Embryonic facial prominence (tissue), 1 donor: ENCODE measurements around the gene CPB1.
A peak's percentile ranks its signal among the peaks of the same experiment; 100 is the strongest.

Experiments
- DNase-seq: peaks from one replicate; pipeline ENCODE4 v3.0.0-alpha.2; 2016; ENCODE audit errors: extremely low spot score

Gene CPB1

DNA sequence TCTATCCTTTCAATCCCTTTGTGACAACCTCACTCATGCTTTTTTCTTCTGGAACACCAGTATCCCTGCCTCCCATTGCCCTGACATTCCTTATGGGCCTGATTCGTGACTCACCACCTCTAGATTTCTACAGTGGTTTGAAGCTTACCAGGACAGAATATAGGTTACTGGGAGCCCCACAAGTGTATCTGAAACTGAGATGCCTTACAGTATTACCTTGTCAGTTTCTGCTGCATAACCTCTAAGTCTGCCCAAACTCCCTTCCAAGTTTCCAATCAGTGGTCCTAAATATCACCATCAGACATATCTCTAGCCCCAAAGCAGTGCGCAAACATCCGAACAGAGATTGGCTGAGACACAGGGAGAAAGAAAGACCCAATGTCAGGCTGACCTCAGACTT lies 5.6 kb downstream of the CPB1 start:
- DNase-seq: no peak

DNA sequence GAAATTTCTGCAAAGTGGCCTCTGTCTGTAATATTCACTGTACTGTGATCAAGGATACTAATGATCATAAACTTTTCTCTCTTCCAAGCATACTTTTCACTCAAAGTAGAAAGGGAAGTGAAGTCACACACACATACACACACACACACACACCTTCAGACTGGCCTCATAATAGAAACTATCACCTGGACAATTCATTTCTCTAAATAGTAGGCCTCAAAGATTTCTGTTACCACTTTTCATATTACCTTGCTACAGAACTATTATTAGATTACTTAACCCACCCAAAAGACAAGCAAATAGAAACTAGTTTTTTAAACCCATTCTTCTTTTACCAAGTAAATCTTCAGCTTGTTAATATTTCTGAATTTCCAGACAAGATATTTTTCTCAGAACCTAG lies 12.2 kb downstream of the CPB1 start:
- DNase-seq: no peak

DNA sequence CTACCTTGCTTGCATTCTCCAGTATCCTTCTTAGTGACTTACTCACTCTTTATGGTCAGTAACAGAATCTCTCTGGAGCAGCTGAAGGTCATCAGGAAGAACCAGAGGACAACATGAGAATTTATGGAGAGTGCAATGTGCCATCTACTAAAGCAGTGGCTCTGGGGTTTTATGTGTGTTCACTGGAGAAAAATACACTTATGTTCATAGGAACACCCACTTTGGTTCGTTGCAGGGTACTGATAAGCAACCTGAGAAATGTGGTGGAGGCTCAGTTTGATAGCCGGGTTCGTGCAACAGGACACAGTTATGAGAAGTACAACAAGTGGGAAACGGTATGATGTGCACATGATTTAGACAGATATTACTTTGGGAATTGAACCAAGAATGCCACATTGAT lies 12.8 kb downstream of the CPB1 start:
- no peak for DNase-seq

DNA sequence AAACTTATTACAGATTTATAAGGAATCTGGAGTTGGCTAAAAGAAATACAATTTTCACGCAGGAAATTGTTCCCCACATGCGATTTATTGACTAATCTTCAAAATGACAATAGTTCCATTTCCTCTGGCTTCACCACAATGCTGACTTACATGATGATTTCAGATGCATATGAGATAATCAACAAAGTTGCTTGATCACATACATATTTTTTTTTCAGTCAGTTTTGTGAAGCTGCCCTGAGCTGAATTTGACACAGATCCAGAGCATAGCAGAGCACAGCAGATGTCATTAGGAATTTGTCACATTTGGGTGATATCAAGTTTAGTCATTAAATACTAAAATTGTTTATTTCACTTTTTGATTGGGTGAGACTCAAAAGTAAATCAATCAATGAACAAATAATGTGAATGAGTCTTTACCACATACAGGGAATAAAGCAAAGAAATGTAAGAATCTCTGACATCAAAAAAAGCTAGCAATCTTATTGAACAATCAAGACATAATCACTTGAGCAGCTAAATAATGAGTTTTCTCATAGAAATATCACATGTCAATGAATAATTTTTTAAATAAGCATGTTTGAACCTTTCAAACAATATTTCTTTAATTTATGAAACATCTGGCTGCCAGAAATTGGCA lies 18.3 kb downstream of the CPB1 start:
- DNase-seq: no peak

DNA sequence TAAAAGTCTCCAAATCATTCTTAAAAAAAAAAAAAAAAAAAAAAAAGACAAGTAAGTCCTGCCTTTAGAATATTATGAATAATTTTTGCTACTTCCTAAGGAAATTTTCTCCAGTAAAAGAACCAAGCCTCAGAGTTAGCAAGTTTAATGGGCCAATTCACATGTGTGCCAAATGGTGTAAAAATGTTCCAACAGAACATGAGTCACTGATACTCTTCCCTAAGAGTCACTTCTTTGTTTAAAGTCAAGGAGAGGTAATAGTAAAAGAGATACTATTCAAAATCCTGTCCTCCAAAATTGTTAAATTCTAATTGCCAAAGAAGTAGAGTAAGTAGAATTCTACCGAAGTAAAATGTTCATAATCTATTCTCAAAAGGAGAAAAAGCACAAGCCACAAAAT lies 19.7 kb downstream of the CPB1 start:
- DNase-seq: no peak

DNA sequence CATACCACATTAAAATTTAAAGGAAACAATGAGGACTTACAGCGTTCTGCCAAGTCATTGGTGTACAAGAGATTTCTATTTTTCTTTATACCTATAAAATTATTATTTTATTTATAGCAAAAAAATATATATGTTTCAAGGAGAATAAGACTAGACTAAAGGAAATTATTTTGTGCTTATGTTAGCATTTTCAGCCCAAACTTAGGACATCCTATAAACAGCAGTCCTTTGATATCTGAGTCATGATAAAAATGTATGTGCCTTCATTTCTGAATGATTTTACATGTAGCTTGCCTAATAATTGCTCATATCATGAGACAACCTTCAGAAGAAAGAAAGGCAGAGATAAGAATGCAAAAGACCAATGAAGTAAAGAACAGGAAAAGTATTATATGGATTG lies 20.8 kb downstream of the CPB1 start:
- no peak for DNase-seq

DNA sequence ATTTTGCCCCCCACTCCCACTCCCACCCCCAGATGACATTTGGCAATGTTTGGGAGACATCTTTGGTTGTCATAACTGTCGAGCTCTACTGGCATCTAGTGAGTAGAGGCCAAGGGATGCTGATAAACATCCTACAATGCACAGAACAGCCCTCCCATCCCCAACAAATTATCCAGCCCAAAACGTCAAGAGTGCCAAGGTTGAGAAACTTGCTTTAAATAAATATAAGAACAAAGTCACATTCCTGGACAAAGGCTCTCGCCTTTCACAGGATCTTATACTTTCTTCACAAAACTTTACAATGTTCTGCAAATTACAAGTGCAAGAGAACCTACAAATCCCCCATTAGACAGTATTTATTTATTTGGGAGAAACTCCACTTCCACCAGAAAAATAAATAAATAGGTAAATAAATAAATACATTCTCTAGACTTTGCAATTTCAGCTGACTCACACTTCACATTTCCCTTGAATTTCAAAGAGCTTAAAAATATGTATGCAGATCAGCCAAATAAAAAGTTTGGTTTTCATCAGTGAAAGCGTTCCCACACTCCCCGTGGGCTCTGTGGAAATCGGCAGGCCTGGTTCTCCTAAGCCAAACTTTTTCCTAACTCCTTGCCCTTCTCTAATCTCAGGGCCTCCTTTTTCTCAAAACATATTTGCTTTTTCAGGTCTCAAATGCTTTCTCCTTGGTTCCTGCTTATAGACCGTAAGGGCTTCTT lies 24.8 kb downstream of the CPB1 start:
- no peak for DNase-seq

DNA sequence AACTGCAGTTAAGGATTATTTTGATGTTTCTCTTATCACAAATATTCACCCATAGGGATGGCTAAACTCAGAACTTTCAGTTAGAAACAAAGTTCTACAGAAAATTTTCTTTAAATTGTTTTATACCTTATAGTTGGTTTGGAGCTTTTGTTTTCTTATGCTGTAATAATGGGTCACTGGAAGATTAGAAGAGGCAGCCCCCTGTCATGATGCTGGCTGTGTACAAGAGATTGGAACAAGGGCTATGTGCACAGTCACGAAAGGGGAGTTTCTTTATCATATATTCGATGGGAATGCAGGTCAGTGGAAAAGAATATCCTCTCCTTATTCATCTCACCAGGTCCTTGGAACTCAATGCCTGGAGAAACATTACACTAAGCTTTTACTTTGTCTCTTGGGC lies 25.5 kb downstream of the CPB1 start:
- DNase-seq: no peak

DNA sequence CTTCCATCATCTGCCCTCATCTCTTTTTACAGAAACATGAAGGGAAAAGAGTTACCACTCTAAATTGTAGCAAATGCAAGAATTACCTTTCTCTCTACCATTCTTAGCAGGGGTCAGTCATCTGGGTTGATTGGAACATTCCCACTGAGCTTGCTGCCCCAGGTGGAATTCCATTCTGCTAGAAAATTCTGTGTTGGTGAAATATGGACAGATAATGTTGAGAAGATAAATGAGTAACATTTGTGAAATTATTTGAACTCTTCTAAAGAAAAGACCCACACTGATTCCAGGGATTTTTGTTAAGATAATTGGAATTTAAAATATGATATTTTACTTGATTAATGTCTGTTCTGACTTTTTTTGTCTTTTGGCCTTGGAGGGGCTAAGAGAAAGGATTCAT lies 26.4 kb downstream of the CPB1 start:
- no peak for DNase-seq

DNA sequence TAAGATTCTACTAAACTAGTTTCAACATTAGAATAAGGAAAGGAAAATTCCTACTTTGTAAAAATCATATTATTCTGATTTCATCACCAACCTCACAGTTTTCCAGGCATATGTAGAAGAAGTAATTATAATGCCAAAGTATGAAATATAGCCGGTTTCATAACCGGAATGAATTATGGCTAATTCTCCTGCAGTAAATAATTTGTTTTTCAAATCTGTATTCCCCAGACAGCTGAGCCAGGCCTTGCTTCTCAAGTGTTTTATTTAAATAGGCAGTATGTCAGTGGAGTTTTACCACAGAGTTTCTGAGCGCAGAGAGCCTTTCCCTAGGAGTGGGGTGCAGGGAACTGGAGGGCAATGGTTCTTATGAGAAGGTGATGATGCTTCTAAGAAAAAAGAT lies 28.8 kb downstream of the CPB1 start:
- no peak for DNase-seq

DNA sequence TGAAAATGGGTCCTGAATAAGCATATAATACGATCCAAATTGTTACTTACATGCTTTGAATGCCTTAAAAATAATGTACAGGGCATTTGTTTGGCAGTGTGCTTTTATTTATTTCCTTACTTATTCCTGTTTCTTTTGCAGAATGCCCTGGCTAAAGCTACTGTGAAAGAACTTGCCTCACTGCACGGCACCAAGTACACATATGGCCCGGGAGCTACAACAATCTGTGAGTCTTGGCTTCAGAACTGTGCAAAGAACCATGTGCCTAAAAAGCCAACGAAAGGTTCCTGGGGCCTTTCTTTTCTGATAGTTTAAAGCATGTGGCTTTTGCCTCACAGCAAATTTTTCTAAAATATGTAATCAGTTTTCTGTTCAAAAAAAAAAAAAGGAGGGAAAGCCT lies 29.7 kb downstream of the CPB1 start:
- DNase-seq: no peak

DNA sequence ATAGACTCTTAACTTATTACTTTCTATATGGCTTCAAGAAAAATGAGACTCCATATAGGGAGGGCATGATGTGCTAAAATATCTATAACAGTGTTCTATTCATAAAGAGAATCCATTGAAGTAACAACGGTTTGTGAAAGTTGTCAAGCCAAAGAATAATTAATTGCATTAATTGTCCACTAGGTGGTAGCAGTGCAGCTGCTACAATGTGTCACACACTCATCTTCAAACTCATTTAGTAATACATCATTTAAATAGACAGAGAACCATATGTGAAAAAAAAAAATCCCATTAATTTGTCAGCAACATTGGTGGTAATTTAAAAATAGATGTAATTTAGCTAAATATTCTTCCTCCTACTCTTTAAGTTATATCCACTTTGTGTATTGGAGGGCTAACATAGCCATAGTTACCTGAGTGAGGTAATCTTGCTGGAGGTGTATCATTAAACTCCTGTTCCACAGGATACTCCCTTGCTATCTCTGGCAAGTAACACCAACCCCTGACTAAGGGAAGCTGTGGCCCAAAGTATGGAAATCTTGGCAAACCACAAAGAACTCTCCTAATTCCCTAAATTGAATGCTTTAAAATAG lies 33.8 kb downstream of the CPB1 start:
- DNase-seq: no peak

DNA sequence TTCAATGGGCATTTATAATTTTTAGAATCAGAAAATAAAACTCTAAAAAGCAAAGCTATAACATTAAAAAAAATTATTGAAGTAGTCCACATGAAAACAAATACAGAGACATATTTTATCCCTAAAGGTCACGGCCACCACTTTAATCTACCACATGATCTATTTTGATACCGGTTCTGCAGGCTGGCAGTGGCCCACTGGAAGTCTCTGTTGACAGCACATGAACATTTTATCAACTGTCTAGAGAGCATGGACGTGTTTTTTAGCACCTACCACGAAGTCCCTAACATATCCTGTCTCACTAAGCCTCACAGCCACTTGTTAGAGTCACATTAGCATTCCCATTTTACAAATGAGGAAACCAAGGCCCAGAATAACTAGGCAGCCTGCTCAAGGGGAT lies 35.7 kb downstream of the CPB1 start:
- no peak for DNase-seq

DNA sequence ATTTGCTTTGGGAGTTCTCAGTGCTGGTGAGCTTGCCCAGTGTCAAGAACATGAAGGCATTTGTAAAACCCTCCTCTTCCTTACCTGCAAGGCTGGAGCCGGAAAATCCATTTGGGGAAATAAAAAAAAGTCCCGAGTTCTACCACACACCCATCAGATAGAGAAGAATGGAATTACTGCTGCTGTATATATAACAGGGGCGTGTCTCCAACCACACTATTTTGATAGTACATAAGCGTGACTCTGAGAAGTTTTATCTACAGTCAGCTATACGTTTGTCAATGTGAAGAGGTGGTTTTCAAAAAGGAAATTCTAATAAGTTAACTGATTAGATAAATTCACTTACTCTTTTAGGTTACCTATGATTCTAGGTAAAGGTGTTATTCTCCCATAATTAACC lies 36.2 kb downstream of the CPB1 start:
- DNase-seq: no peak

DNA sequence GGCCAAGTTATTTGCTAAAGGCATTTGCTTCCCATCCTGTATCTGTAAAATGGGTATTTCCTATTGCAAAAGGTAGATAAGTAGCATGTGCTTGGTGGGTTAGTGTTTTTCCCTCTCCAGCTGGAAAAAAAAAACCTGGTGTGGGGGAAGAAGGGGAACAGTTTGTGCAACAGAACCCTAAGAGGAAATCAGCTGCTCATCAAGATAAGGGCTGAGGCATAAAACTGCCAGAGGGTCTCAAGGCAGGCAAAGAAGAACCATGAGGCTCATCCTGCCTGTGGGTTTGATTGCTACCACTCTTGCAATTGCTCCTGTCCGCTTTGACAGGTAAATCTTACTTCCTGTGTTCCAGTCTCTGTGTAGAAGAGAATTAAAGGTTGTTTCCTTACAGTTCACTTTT lies 37.4 kb downstream of the CPB1 start, which contains the start of gene CPA3:
Gene CPA3 (plus strand): TSS at position 248 of the 400 bp plus-strand sequence. CDS start 12 bp downstream, at position 260.
- no peak for DNase-seq

DNA sequence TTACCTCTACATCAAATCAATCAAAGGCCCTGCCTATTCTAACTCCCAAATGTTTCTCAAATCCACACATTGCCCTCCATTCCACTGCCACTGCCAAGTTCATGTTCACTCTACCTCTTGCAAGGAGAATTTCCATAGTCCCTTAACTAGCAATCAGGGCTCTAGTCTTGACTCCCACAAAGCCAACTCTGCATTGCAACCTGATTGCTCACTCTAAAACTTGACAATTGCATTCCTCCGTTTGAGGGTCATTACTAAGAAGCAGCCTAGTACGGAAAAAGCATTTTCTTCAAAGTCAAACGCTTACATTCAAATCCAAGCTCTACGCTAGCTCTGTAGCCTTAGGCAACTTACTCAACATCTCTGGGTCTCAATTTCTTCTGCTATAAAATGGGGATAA lies 38.6 kb downstream of the CPB1 start:
- DNase-seq: peak; percentile 8

DNA sequence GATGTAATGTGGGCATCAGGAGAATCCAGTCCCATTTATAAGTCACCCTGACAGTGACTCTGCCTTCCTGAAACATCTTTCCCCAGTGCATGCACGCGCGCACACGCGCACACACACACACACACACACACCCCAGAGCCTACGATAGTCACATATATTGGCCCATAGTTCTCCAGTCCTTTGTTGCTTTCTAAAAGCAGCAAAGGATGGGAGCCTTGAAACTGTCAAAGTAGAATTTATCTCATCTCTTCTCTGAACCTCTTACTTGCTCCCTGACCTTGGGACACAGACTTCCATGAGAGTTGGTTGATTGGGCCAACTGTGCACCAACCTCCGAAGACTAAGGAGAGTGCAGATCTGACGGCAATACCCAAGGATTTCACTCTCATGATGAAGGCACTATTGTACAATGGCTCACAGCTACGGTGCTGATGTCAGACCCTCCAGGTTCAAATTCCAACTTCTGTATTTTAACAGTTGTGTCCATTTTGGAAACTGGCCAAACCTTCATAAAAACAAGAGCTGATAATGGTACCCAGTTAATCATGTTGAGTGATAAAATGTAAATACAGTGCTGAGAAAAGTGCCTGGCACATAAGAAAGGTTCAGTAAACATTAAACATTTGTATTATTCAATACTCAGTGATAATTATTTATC lies 45.8 kb downstream of the CPB1 start:
- no peak for DNase-seq

DNA sequence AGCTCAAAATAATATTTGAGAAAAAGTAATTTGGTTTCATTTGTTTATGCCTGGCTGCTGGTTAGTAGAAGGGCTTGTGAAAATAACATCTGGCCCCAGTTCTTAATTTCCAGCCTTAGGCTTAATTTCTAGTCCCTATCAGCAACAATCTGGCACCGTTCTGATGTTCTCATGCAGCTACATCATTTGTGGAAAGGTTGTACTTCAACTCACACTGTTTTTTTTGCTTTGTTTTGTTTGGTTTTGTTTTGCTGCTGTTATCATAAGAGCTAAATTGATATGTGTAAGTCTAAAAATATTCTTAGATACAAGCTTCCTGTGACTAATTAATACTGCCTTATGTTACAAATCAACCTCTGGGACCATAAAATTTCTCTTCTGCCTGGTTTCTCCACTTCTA lies 46.4 kb downstream of the CPB1 start:
- no peak for DNase-seq

DNA sequence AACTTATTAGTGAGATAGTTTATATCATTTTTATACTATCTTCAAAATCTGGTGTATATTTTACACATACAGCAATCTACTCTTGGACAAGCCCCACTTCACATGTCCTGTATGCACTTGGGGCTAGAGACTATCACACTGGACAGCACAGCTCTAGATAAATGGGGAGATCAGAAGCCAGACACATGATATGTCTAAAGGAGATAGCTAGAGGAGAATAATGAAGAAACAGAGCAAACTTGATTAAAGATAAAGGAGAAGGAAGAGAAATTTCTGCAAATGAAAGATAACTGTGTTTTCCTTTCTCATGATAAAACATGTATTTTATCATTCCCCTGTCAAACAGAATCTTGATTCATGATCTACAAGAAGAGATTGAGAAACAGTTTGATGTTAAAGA lies 50.5 kb downstream of the CPB1 start:
- no peak for DNase-seq

DNA sequence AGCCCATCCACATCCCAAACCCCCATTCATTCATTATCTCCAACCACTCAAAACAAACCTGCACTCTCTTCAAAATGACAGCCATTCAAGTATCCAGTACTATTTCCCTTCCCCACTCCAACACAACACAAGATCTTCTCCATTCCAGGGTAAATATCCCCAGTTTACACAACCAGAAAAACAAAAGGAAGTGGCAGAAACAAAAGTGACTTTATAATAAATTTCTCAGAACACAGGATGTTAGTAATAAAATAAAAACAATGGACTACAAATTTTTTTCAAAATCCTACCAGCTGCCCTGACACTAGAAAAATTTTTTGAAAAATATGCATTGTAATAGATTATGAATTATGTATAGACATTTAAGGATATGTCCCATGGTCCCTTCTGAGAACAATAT lies 51.6 kb downstream of the CPB1 start:
- no peak for DNase-seq

DNA sequence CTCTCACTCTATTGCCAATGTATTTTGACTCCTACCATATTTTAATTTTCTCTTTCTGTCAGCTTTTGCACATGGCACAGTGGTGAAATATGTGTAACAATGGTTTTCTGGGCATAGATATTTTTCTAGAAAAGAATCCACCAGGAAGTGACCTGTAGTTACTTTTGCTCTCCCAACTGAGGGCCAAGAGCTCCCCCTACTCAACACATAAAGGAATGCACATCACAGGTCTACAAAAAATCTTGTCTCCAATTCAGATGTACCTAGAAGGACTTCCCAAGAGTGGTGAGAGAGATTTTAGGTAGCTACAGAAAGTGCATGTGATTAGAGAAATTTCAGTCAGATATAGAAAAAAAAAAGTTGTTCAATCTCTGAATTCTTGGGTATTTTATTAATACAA lies 53.1 kb downstream of the CPB1 start:
- no peak for DNase-seq

DNA sequence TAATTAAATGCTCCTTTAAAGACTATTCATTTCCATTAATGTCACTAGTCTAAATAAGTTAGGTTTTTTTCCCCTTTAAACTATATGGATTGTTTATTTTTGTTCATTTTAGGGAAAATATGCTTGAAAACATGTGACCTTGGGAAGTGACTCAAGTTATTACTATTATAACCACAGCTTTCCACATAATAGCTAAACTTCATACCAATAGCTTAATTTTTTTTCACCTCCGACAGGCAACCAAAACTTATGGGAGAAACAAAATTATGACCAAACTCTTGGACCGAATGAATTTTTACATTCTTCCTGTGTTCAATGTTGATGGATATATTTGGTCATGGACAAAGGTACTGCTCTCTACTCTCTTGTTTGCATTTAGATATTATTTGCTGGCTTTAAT lies 53.7 kb downstream of the CPB1 start:
- DNase-seq: no peak

DNA sequence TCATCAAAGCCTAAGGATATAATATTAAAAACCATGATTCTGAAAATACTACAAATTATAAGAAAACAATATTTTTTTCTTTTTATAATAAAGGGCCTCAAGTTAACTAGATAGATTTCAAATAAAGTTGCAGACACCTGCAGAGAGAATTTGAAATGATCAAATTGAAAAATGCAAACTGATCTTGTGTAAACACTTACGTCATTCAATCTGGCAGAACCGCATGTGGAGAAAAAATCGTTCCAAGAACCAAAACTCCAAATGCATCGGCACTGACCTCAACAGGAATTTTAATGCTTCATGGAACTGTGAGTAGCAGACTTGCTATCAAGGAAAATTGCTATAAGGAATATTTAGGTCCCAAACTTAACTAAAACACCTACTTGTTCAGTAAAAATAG lies 54.7 kb downstream of the CPB1 start:
- DNase-seq: no peak
